ENCODE measurements around the gene MYO7B.
"Not testable (repeated sequence)": the region's sequence is repeated elsewhere in the genome, so short reads cannot be mapped to it uniquely, and the experiment has no call there.

The MYO7B gene

GRCh38 chr2:127523269-127523939 is 12.1 kb upstream of the MYO7B start:
- no peak for DNase-seq (ENCODE audit: insufficient read length, low spot score)
- no peak for FAIRE-seq

- not testable (repeated sequence) for FAIRE-seq
Measured at GRCh38 chr2:127524198-127524834, 11.2 kb upstream of the MYO7B start.

GRCh38 chr2:127525691-127526131 is 9.8 kb upstream of the MYO7B start:
- DNase-seq (ENCODE audit: insufficient read length, low spot score) (peak; percentile 36), FAIRE-seq (no peak)

More at GRCh38 chr2:127524198-127524834, 11.2 kb upstream of the MYO7B start:
- not testable (repeated sequence) for DNase-seq (ENCODE audit: insufficient read length, low spot score)

- peak; percentile 83 for FAIRE-seq
Measured at GRCh38 chr2:127526132-127527000, 9.1 kb upstream of the MYO7B start, which contains the start of gene IWS1. Gene IWS1 (minus strand): TSS chr2:127526489. CDS start chr2:127526208, 281 bp downstream.

GRCh38 chr2:127527001-127527804 is 8.3 kb upstream of the MYO7B start:
- FAIRE-seq (no peak), DNase-seq (ENCODE audit: insufficient read length, low spot score) (peak; percentile 31)

More at GRCh38 chr2:127526132-127527000, 9.1 kb upstream of the MYO7B start, which contains the start of gene IWS1:
- peak; percentile 91 for DNase-seq (ENCODE audit: insufficient read length, low spot score)

GRCh38 chr2:127528487-127528886 is 7.0 kb upstream of the MYO7B start:
- FAIRE-seq: no peak
- no peak for DNase-seq (ENCODE audit: insufficient read length, low spot score)

GRCh38 chr2:127529416-127529815 is 6.1 kb upstream of the MYO7B start:
- not testable (repeated sequence) for FAIRE-seq; DNase-seq (ENCODE audit: insufficient read length, low spot score)

GRCh38 chr2:127530245-127531140 is 5.0 kb upstream of the MYO7B start:
- DNase-seq (ENCODE audit: insufficient read length, low spot score) (no peak), FAIRE-seq (no peak)

- DNase-seq (ENCODE audit: insufficient read length, low spot score) (no peak), FAIRE-seq (no peak)
Measured at GRCh38 chr2:127531221-127531648, 4.2 kb upstream of the MYO7B start.

GRCh38 chr2:127532296-127532695 is 3.2 kb upstream of the MYO7B start:
- FAIRE-seq (no peak), DNase-seq (ENCODE audit: insufficient read length, low spot score) (no peak)

GRCh38 chr2:127535918-127536317 is 435 bp downstream of the MYO7B start:
- no peak for DNase-seq (ENCODE audit: insufficient read length, low spot score)
- FAIRE-seq: no peak

- DNase-seq (ENCODE audit: insufficient read length, low spot score) (no peak), FAIRE-seq (no peak)
Measured at GRCh38 chr2:127536707-127537541, 1.4 kb downstream of the MYO7B start.

- DNase-seq (ENCODE audit: insufficient read length, low spot score): no peak
- no peak for FAIRE-seq
Measured at GRCh38 chr2:127537644-127538043, 2.2 kb downstream of the MYO7B start.

GRCh38 chr2:127541809-127542208 is 6.3 kb downstream of the MYO7B start:
- no peak for DNase-seq (ENCODE audit: insufficient read length, low spot score)
- FAIRE-seq: no peak

GRCh38 chr2:127542231-127542630 is 6.7 kb downstream of the MYO7B start:
- no peak for DNase-seq (ENCODE audit: insufficient read length, low spot score)
- FAIRE-seq: no peak

GRCh38 chr2:127543013-127543501 is 7.6 kb downstream of the MYO7B start:
- not testable (repeated sequence) for DNase-seq (ENCODE audit: insufficient read length, low spot score); FAIRE-seq

- no peak for DNase-seq (ENCODE audit: insufficient read length, low spot score)
- no peak for FAIRE-seq
Measured at GRCh38 chr2:127545189-127545588, 9.7 kb downstream of the MYO7B start.

GRCh38 chr2:127545796-127546195 is 10.3 kb downstream of the MYO7B start:
- FAIRE-seq (no peak), DNase-seq (ENCODE audit: insufficient read length, low spot score) (no peak)
